Mesothelial cell of epicardium (in vitro differentiated cells): Measurements from ENCODE around the gene RAC2. TPM values are rescaled to one million over a fixed set of nuclear protein-coding genes. Genes with fewer than 3 reads are reported as not detected.

ENCODE experiments used
- DNase-seq, 2 experiments: peaks; one replicate each; pipeline ENCODE4 v3.0.0; 2021; ENCODE audit warnings: low spot score in 2 of 2; ENCODE audit not compliant: unreplicated experiment in 2 of 2
- H3K27ac Mint-ChIP-seq: 2 replicates; pipeline ENCODE4 v1.8.0; 2021; ENCODE audit warnings: mixed read lengths
- H3K27me3 Mint-ChIP-seq: 2 replicates; pipeline ENCODE4 v1.8.0; 2021; ENCODE audit warnings: low read depth, mixed read lengths
- H3K36me3 Mint-ChIP-seq: 2 replicates; pipeline ENCODE4 v1.8.0; 2021; ENCODE audit warnings: mixed read lengths
- H3K4me1 Mint-ChIP-seq: 2 replicates; pipeline ENCODE4 v1.8.0; 2021; ENCODE audit warnings: mixed read lengths
- H3K4me3 Mint-ChIP-seq: 2 replicates; pipeline ENCODE4 v1.8.0; 2021; ENCODE audit warnings: mild to moderate bottlenecking, moderate library complexity, mixed read lengths
- H3K9me3 Mint-ChIP-seq: 2 replicates; pipeline ENCODE4 v1.8.0; 2021; ENCODE audit warnings: mixed read lengths
- CTCF ChIP-seq: fragments of 200-600 bp; sonication (generic); IDR thresholded peaks from one replicate; pipeline ENCODE4 v1.5.0; 2021; ENCODE audit warnings: antibody characterized with exemption; ENCODE audit not compliant: unreplicated experiment
- total RNA-seq: library from RNA; stranded (reverse); gene quantifications from 3 replicates; pipeline ENCODE4 v1.2.1, GENCODE V29; 2021

The RAC2 gene
- total RNA-seq, 1 donor from 2014 or later: 6.4 TPM

GRCh38 chr22:37211866-37212173 is 32.2 kb downstream of the RAC2 start:
- DNase-seq: no peak
- no peak for TF ChIP-seq CTCF
- Mint-ChIP-seq H3K9me3 (no peaks in the 10 kb centered on the region), H3K36me3 (no peaks in the 10 kb centered on the region), H3K4me3 (no peak overlapping the region), H3K27me3 (peaks cover 1% of the 10 kb centered on the region), H3K27ac (no peak overlapping the region), H3K4me1 (peaks cover 48% of the 10 kb centered on the region)

- TF ChIP-seq CTCF: no peak
- Mint-ChIP-seq H3K27me3 (peaks cover 1% of the 10 kb centered on the region), H3K36me3 (no peaks in the 10 kb centered on the region), H3K9me3 (no peaks in the 10 kb centered on the region), H3K27ac (no peak overlapping the region), H3K4me3 (no peak overlapping the region), H3K4me1 (peaks cover 48% of the 10 kb centered on the region)
- no peak for DNase-seq
Observed at GRCh38 chr22:37211075-37211865, 32.8 kb downstream of the RAC2 start.

DNA sequence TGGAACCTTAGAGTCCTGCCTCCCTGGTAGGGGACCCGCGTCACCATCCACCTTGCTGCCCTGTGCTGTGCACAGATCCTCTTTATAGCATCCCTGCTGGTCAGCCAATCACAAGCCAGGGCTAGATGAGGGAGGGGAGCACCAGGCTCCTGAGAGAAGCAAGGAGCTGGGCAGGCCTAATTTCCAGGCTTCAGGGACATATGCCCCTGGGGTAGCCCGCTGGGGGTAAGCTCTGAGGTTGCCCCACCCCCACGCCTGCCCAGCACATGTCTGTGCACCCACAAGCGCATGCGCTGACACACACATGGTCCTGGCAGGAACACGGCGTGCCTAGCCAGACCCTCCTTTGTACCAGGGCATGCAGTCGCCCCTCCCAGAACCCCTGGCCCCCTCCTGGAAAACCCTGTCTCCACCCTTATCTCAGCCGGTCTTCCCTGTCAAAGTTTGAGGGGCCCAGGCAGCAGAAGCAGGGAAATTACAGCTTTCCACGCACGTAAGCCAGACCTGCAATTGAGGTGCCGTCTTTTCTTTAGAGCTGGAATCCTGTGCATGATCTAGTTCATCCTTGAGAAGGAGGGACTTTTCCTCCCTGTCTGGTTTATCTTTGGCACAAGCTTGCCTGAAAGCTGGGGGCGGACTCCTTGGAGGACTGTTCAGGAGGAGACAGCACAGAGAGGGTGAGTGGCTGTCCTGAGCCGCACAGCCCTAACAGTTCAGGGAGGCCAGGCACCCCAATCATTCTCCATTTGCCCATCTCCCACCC is 33.8 kb downstream of the RAC2 start:
- H3K27me3 Mint-ChIP-seq: peaks cover 1% of the 10 kb centered on the region
- H3K9me3 Mint-ChIP-seq: no peaks in the 10 kb centered on the region
- H3K4me1 Mint-ChIP-seq: peaks cover 48% of the 10 kb centered on the region
- TF ChIP-seq CTCF: no peak
- H3K27ac Mint-ChIP-seq: peak overlapping the region; percentile 61
- no peaks in the 10 kb centered on the region for H3K36me3 Mint-ChIP-seq
- H3K4me3 Mint-ChIP-seq: no peak overlapping the region
- DNase-seq: no peak

DNA sequence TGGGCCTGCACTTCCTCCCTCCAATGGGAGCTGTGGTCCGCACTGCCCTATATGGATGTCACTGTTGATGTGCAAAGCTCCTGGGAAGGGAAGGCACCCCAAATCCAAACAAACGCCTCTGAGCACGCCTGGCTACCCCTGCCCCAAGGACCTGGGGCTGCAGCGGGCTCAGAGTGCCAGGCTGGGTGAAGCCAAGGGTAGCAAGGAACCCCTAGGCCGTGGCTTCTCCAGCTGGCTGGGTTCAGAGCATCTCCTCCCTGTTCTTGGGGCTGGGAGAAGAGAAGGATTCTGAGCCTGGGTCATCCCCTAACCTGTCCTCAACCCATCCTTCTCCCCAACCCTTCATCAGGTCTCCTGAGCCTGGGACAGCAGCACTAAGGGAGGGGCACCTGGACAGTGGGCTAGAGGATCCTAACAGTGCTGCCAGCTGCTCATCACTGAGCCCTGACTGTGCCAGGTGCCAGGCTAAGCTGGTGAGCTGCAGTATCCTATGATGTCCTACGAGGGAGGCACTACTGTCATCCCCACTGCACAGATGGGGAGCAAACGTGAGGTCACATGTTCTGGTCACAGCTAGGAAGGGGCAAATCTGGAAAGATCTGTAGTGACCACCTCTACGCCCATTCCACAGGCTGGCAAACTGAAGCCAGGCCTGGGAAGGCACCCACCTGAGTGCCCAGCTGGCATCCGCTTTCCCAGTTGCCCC is 34.8 kb downstream of the RAC2 start:
- H3K36me3 Mint-ChIP-seq: no peaks in the 10 kb centered on the region
- no peaks in the 10 kb centered on the region for H3K9me3 Mint-ChIP-seq
- no peak overlapping the region for H3K4me3 Mint-ChIP-seq
- peaks cover 40% of the 10 kb centered on the region for H3K4me1 Mint-ChIP-seq
- no peak for DNase-seq
- TF ChIP-seq CTCF: no peak
- peak overlapping the region; percentile 25 for H3K27ac Mint-ChIP-seq
- peaks cover 1% of the 10 kb centered on the region for H3K27me3 Mint-ChIP-seq

- H3K9me3 Mint-ChIP-seq: no peaks in the 10 kb centered on the region
- peaks cover 33% of the 10 kb centered on the region for H3K4me1 Mint-ChIP-seq
- no peak for TF ChIP-seq CTCF
- no peak for DNase-seq
- no peaks in the 10 kb centered on the region for H3K36me3 Mint-ChIP-seq
- peak overlapping the region; percentile 59 for H3K27ac Mint-ChIP-seq
- H3K27me3 Mint-ChIP-seq: peaks cover 1% of the 10 kb centered on the region
- H3K4me3 Mint-ChIP-seq: no peak overlapping the region
Observed at GRCh38 chr22:37208401-37209139, 35.5 kb downstream of the RAC2 start.
